HG03039 (cell line): ENCODE results near the gene GALNT9.

ENCODE experiments used
- ATAC-seq: cut with Tn5 transposase; IDR thresholded peaks from one replicate; pipeline ENCODE4 v1.9.1; 2021; ENCODE audit warnings: mild to moderate bottlenecking, moderate library complexity; ENCODE audit not compliant: unreplicated experiment

Gene GALNT9

DNA sequence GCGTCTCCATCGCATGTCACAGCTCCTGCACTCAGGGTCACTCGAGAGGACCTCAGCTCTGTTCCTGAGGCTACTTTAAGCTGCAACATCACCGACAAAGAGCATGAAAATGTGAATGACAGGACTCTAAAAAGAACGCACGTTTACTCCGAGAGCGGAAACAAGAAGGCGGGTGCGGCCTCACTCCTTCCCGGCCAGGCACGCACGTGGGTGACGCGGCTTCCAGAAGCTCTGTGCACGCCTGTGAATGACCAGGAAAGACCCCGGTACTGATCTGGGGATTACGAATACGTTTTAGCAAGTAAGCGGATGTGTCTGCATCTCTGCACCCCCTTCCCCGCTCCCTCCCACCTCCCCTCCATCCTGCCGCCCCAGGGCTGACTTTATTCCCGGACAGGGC lies 15.2 kb upstream of the GALNT9 start:
- no peak for ATAC-seq

DNA sequence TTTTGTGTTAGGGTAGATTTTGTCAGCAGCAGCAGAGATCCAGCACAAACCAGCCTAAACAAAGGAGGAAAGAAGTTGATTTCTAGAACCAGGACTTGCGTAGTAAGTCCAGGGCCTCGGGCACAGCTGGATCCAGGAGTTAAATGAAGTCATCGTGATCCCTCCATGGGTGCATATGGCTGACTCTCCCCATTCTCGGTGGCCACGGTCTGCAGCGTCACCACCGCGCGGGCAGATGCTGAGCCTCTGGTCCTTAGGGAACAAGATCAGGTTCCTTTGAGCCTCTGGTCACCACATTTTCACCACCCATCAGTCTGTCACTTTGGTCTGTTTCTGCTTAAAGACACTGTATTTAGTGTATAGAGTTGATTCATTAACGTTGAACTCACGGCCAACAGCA lies 14.8 kb upstream of the GALNT9 start:
- no peak for ATAC-seq

DNA sequence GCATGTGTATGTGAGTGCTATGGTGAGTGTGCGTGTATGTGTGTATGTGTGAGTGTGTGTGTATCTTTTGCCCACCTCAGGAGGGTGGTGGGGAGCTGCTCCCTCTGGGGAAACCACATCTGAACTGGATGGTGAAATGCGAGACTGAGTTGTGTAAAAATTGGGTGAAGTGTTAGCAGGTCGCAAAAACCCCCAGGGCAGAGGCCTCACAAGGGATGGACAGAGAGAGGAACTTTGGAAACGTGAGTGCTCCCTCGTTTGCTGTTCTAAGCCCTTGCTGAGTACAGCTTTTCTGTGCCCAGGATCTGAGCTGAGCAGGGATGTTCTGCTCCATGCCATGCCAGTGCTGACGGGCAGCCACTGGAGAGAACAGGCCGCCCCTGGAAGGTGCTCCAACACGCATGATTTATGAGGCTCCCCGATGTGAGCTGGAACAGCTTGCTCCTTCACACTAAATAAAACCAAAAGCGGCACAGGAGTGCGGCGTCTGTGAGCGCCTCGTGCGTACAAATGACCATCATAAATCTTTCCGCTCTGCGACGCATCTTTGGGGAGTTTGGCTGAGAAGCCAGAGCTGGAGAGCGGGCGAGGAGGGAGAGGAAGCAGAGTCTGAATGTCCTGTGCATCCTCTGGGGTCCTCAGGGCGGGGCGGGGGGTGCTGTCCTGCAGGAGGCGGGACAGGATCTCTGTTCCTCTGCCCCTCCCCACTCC lies 14.1 kb upstream of the GALNT9 start:
- no peak for ATAC-seq

GRCh38 chr12:132342251-132343227 lies 13.2 kb upstream of the GALNT9 start:
- no peak for ATAC-seq

DNA sequence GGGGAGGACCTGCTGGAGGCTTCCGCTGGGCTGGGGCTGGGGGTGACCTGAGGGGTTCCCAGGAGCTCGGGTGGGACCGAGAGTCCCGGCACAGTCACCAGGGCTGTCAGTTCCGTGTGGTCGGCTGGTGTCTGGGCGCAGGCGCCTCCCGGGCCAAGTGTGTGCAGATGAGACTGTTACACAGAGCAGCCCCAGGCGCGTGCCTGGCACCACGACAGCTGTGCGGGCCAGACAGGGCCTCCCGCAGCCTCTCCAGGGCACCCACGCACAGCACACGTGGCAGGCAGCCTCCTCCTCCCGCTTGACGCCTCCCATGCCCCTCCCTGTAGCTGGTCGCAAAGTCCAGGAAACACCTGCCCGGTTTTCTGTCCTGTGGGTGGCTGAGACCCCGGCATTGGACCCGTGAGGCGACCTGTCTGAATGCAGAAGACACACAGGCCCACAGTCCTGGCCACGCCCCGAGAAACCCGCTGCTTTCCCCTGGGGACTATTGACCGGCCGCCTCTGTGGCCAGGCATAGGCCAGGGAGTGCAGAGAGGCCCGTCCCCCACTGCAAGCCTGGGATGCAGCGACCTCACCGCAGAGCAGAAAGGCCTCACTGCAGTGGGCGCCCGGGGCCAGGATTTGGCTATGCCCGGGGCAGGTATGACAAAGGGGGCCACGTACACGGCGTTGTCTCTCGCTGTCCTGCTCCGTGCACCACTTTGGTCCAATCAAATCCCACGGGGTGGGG lies 12.1 kb upstream of the GALNT9 start:
- no peak for ATAC-seq

DNA sequence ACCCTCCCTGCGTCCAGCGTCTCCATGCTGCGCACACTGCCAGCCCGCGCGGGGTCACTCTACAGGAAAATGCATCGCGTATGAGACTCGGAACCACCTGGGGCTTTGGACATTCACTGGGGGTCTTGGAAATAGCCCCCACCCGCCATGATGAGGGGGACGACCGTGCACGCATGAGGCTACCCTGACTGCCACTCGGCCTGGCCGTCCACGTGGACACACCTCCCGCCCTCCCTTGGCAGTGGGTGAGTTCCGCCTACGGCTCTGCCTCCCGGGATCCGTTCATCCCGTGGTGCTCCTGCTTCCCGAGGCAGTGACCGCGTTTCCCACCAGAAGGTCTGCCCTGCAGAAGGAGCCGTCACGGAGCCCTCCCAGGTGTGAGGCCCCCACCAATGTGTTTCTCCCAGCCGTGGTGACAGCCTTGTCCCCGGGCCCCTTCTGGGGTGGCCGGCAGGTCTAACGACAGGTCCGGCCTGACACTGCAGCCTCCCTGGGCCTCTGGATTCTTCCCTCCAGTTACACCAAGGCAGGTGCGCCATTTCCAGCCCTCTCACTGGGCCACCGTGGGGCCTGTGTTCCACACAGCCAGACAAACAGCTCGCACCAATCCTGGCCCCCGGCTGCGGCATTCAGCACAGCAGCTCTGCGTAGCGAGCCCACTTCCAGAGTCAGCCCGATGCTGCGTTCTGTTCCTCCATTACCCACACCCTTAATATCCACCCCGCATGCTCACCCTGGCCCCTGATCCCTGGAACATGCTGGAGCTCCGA lies 11.1 kb upstream of the GALNT9 start:
- no peak for ATAC-seq

DNA sequence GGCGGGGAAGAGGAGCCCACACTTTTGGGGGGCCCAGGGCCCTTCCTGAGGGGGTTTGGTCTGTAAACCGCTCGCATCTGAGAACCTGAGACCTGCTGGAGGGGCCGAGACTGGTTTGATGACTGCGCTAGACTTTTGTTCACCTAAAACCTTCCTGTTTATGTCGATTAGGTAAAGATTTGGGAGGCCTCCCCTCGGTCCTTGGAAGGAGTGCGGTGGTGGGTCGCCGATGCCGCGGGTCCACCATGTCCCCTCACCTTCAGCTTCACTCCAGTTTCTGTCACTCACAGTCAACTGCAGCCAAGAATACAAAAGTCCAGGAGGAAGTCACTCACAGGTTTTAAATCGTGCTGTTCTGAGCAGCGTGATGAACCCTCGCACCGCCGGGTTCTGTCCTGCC lies 10.5 kb upstream of the GALNT9 start:
- no peak for ATAC-seq

- ATAC-seq = no peak
Measured at GRCh38 chr12:132338781-132339180, 9.4 kb upstream of the GALNT9 start.

GRCh38 chr12:132338311-132338710 lies 8.9 kb upstream of the GALNT9 start:
- ATAC-seq = no peak

DNA sequence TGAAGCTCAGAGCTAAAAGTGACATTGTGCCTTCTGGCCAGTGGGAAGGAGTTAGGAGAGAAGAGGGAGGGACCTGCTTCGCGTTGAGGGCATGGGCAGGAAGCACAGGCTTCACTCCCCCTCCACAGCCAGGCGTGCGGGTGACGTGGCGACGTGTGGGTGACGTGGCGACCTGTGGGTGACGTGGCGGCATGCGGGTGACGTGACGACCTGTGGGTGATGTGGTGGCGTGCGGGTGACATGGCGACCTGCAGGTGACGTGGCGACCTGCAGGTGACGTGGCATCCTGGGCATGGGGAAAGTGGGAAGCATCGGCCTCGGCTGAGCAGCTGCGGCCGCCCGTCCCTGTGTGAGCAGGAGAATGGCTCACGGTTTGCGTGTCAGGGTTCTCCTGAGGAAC lies 8.2 kb upstream of the GALNT9 start:
- no peak for ATAC-seq

- no peak for ATAC-seq
Measured at GRCh38 chr12:132336451-132337413, 7.3 kb upstream of the GALNT9 start.

- ATAC-seq = no peak
Measured at GRCh38 chr12:132335179-132335756, 5.9 kb upstream of the GALNT9 start.

DNA sequence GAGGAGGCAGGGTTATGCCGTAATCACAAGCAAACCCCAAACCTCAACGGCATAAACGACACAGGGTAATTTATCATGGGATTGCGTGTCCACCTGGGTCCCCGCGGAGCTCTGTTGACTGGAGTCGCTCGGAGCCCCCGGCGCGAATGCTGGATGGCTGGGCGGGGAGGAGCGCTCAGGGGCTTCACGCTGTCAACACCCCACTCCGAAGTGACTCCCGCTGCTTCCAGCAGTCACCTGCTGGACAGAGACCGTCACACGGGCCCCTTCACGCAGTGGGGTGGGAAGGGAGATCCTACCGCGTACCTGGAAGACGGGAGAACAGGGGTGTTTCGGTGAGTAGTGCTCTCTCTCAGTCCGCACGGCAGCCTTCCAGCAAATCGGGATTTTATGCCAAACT lies 4.4 kb upstream of the GALNT9 start:
- no peak for ATAC-seq

GRCh38 chr12:132333273-132333672 lies 3.9 kb upstream of the GALNT9 start:
- no peak for ATAC-seq

GRCh38 chr12:132330549-132330881 lies 1.1 kb upstream of the GALNT9 start:
- ATAC-seq = no peak

DNA sequence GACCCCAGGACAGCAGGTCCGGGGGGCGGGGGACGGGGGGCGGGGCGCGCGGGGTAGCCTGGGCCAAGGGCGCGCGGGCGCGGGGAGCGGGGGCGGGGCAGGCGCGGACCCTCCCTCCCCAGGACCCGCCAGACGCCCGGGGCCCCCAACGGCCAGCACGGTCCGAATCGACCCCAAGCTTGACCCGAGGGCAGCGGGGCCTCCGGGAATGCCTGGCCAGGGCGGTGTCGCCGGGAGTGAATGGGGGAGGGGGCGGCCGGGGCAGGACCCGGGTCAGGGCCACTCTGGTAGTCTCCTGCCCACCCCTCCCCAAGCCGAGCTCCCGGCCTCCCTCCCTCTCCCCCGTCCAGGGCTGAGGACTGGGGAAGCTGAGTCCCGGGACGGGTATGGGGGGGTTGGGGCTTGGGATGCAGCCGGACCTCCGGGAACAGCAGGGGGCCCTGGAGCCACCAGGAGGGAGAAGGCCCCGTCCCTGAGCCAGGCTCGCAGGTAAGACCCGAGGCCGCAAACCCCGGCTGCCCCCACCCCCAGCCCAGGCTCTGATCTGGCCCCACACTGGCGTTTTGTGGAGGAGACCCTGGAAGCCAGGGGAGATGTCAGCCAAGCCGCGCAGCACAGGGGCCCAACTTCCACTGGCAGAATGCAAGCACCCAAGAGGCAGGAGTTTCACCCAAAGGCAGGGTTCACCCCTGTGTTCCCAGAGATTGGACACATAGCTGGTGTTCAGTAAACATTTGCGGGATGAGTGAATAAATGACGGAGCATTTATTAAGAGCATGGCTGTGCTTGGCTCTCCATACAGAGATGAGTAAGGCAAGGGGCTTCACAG lies 545 bp upstream of the GALNT9 start:
- ATAC-seq = no peak

- ATAC-seq = no peak
Measured at GRCh38 chr12:132328282-132329029, 933 bp downstream of the GALNT9 start.
